C4-2B (cell line): ENCODE results near the gene CT47A7.
"Not testable (repeated sequence)": the region's sequence is repeated elsewhere in the genome, so short reads cannot be mapped to it uniquely, and the experiment has no call there.

ENCODE experiments used
- ZFX ChIP-seq: fragments of 450-650 bp; IDR thresholded peaks from 2 replicates; pipeline ENCODE4 v1.6.1; 2017
- TF ChIP-seq, protein P1 (sequence below): fragments of 450-650 bp; conservative IDR thresholded peaks from 2 replicates; pipeline ENCODE4 v1.5.1; 2017; ENCODE audit warnings: mild to moderate bottlenecking

- TF ChIP-seq, protein P1, sequence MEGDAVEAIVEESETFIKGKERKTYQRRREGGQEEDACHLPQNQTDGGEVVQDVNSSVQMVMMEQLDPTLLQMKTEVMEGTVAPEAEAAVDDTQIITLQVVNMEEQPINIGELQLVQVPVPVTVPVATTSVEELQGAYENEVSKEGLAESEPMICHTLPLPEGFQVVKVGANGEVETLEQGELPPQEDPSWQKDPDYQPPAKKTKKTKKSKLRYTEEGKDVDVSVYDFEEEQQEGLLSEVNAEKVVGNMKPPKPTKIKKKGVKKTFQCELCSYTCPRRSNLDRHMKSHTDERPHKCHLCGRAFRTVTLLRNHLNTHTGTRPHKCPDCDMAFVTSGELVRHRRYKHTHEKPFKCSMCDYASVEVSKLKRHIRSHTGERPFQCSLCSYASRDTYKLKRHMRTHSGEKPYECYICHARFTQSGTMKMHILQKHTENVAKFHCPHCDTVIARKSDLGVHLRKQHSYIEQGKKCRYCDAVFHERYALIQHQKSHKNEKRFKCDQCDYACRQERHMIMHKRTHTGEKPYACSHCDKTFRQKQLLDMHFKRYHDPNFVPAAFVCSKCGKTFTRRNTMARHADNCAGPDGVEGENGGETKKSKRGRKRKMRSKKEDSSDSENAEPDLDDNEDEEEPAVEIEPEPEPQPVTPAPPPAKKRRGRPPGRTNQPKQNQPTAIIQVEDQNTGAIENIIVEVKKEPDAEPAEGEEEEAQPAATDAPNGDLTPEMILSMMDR: not testable (repeated sequence)
- not testable (repeated sequence) for TF ChIP-seq ZFX
Measured at GRCh38 chrX:120985660-120986059, 29.3 kb upstream of the CT47A7 start, which contains the start of gene CT47A1.
